ENCODE results near the gene INPP4B. TPM values are rescaled to one million over a fixed set of nuclear protein-coding genes. Genes with fewer than 3 reads are reported as not detected.

Gene INPP4B
- total RNA-seq, 1 experiment from 2014 or later: 0.07 TPM

GRCh38 chr4:142544039-142544438 lies 302.1 kb downstream of the INPP4B start:
- TF ChIP-seq CTCF (conservative IDR thresholded peaks at IDR 0.05): no peak
- H3K18ac ChIP-seq (ENCODE audit: insufficient read length, low read depth, low read length): no peak overlapping the region
- H4K5ac ChIP-seq (ENCODE audit: insufficient read length, low read depth, low read length): no peak overlapping the region
- H3T11ph ChIP-seq (ENCODE audit: low read length): no peak overlapping the region
- no peaks in the 10 kb centered on the region for H3K27me3 ChIP-seq (ENCODE audit: insufficient read depth, low read length)
- no peak overlapping the region for H4K8ac ChIP-seq (replicated peaks; ENCODE audit: insufficient read length, low read depth, low read length)
- no CpG with 5 or more reads among the region's 1 CpG for WGBS (ENCODE audit: extremely low coverage, insufficient read length, low lambda C conversion rate)
- DNase-seq: no peak
- no peak overlapping the region for H2BK5ac ChIP-seq (ENCODE audit: insufficient read length, low read length)
- no peak overlapping the region for H3K4me3 Mint-ChIP-seq
- H4K91ac ChIP-seq (ENCODE audit: insufficient read length, low read depth, low read length): no peak overlapping the region
- H3K27me3 Mint-ChIP-seq (ENCODE audit: low read depth): no peaks in the 10 kb centered on the region
- no peak overlapping the region for H2AK5ac ChIP-seq (ENCODE audit: insufficient read length, low read length)
- no peaks in the 10 kb centered on the region; the same call in 1 of the 2 replicates for H3K4me1 ChIP-seq (ENCODE audit: insufficient read depth, low read length)
- no peak overlapping the region for H2AFZ ChIP-seq (ENCODE audit: low read length)
- no peak overlapping the region for H3K14ac ChIP-seq (ENCODE audit: insufficient read depth, low read length)
- H2BK20ac ChIP-seq (ENCODE audit: low read depth, low read length, poor library complexity, severe bottlenecking): no peak overlapping the region
- no peak overlapping the region for H3K4ac ChIP-seq (ENCODE audit: low read depth, low read length)
- no peak overlapping the region for H3K9ac ChIP-seq (ENCODE audit: extremely low read depth, insufficient read length, low read length)
- H3K4me1 Mint-ChIP-seq: peaks cover 0 to under 1% of the 10 kb centered on the region in 2 experiments; a peak in 3 of 4 replicates
- H2BK12ac ChIP-seq (ENCODE audit: insufficient read length, low read depth, low read length): no peak overlapping the region
- no peaks in the 10 kb centered on the region for H4K20me1 ChIP-seq (ENCODE audit: control insufficient read depth, insufficient read depth, insufficient read length)
- H3K79me2 ChIP-seq (ENCODE audit: insufficient read depth, low read length): no peaks in the 10 kb centered on the region
- H3K23me2 ChIP-seq (ENCODE audit: insufficient read length, low read depth, low read length, poor library complexity, severe bottlenecking): no peaks in the 10 kb centered on the region
- H3K27ac ChIP-seq (ENCODE audit: insufficient read length, low read depth, low read length): no peak overlapping the region
- H3K36me3 Mint-ChIP-seq (ENCODE audit: insufficient read depth in 1 of 3, low read depth in 3 of 3): 0 out of 7 replicates have a peak, but pooled peaks cover 0 to 3% (median 0%) of the 10 kb centered on the region in 3 experiments
- H3K27ac Mint-ChIP-seq: no peak overlapping the region
- H3K9me3 ChIP-seq (ENCODE audit: control insufficient read depth, low read depth, low read length): no peaks in the 10 kb centered on the region
- H3K4me2 ChIP-seq (ENCODE audit: insufficient read depth, insufficient read length, low read length): no peak overlapping the region
- no peak overlapping the region for H2BK15ac ChIP-seq (ENCODE audit: low read depth, low read length)
- H3K56ac ChIP-seq (ENCODE audit: insufficient read length, low read depth, low read length): no peak overlapping the region
- no peaks in the 10 kb centered on the region for H3K79me1 ChIP-seq (ENCODE audit: insufficient read depth, low read depth, low read length, poor library complexity, severe bottlenecking)
- no peaks in the 10 kb centered on the region for H3K9me3 Mint-ChIP-seq
- H3K23ac ChIP-seq (ENCODE audit: insufficient read length, low read depth, low read length): no peak overlapping the region
- H2BK120ac ChIP-seq (ENCODE audit: low read depth, low read length, poor library complexity, severe bottlenecking): no peak overlapping the region

Measured in H9 (cell line).